GM18508 (cell line): Measurements from ENCODE around the gene SLC66A1.
"Not testable (repeated sequence)": the region's sequence is repeated elsewhere in the genome, so short reads cannot be mapped to it uniquely, and the experiment has no call there.

Experiments
- ATAC-seq: cut with Tn5 transposase; IDR thresholded peaks from one replicate; pipeline ENCODE4 v1.9.1; 2021; ENCODE audit warnings: moderate number of reproducible peaks; ENCODE audit not compliant: insufficient read depth, unreplicated experiment

Gene SLC66A1

DNA sequence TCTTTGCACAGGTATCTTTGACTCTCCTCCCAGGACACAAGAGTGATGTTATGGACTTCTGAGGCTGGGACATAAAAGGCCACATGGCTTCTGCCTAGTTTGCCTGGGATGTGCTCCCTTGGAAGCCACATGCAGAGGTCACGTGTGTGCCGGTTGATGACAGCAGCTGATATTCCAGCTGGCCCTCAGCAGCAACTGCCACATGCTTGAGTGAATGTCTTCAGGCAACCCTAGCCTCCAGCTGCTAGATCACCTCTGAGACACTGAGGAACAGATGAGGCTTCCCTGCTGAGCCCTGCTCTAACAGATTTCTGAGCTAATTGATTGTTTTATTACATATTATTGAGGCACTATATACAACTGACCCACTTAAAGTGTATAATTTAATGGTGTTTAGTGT is 11.9 kb upstream of the SLC66A1 start:
- ATAC-seq: no peak

DNA sequence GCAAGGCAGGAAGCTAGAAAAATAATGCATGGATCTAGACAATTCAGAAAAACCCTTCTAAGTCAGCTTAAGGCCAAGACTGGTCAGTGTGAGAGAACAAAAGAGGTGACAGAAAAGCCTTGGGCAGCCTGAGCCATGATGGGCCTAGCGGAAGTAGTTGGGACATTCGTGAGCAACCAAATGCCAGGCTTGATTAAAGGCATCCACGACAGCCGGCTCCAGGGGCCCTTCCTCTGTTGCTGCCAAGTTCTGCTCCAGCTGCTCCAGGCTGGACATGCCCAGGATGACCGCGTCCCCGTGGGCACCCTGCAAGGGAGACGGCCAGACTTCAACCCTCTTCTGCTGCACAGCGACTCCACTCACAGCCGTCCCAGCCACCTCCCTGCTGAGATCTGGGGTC is 8.0 kb upstream of the SLC66A1 start:
- not testable (repeated sequence) for ATAC-seq

DNA sequence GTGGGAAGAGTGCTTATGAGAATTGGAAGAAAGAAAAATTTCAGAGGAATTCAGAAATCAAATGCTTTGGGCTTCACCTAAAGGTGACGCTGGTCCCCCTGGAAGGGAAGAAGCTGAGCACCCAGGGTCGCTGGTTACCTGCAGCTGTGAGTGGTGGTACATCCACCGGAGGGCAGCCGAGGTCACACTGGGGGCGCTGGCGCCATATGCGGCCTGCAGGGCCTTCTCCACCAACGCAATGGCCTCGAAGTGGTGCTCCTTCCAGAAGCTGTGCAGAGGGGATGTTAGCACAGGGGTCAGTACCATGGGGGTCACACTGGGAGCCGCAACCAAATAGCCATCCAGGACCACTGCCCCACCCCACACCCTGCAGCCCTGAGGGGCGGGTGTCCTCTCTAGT is 6.2 kb upstream of the SLC66A1 start:
- no peak for ATAC-seq

DNA sequence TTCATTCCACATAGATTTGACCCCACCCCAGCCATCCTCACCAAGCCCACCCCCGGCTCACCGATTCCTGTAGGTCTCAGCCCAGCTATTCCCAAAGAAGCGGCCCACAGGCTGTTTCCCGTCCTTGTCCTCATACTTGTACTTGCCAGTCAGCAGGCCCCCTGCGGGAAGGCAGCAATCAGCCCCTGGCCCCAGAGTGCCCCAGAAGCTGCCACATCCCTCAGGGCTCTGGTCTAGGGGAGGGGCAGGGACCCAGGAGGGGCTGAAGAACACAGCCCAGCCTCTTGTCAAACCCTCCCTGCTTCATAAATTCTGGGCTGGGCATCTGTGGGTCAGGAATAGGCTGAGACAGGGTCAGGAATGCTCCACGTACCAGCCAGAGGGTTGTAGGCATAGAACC is 5.2 kb upstream of the SLC66A1 start:
- ATAC-seq: no peak

DNA sequence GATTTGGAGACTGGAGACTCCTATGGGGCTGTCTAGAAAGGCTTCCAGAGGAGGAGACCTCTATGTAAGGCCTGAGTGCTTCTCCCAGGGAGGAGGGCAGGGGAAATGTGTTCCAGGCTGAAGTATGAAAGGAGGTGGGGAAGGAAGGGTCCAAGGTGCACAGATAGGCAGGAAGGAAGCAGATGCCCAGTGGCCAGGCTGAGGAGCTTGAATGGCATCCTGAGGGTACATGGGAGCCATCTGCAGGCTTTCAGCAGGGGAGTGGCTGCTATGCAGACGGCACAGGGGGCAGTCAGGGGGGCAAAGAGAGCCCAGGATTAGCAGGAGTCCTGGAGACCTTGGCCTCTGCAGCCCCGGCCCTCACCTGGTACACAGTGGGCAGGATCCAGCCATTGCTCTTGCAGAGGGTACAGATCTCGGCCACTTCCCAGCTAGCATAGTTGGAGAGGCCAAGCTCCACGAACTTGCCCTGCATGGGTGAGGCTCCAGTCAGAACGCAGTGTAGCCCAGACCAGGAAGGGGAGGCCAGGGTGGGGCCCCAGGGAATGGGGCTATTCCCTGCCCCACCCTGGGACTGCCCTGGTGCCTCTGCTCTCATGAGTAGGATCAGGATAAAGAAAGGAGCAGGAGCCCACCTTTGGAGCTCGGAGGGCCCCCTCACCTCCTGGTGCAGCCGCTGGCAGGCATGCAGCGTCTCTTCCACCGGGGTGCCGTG is 4.2 kb upstream of the SLC66A1 start:
- ATAC-seq: no peak

DNA sequence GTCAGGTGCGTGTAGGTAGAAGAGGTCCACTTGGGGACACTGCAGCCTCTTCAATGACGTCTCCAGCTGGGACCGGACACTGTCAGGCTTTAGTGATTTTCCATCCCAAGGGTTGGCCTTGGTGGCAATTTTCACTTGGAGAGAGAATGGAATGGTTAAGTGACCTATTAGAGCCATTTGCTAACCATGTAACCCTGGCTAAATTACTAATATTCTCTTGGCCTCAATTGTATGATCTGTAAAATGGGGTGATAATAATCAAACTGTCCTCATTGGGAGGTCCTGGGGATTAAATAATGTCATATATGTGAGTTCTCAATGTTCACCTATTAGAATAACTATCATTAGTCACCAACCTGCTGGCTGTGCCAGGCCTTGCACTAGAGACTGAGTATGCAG is 3.6 kb upstream of the SLC66A1 start:
- ATAC-seq: no peak

DNA sequence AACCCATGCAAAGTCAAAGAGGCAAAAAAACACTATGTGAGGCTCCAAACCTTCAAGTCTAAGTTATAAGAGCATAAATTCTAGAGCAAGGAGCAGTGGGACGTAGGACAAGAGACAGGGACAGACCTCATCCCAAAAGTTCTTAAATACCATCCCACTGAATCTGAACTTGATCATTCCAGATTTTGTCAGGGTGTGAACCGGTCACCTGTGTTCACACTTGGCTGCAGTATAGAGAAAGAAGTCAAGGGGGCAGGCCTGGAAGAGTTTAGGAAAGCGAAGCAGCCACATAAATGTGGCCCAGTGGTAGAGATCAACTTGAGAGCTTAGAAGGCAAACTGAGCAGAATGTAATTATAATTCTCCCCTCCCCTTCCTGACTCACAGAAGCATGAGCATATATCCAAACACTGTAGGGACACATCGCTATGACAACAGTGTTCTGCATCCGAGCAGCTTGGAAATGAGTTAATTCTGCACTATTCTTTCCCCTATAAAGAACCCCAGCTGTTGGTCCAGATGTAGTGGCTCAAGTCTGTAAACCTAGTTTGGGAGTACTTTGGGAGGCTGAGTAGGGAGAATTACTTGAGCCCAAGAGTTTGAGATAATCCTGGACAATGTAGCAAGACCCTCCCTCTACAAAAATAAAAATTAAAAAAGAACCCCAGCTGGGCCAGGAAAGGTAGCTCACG is 2.9 kb upstream of the SLC66A1 start:
- no peak for ATAC-seq

DNA sequence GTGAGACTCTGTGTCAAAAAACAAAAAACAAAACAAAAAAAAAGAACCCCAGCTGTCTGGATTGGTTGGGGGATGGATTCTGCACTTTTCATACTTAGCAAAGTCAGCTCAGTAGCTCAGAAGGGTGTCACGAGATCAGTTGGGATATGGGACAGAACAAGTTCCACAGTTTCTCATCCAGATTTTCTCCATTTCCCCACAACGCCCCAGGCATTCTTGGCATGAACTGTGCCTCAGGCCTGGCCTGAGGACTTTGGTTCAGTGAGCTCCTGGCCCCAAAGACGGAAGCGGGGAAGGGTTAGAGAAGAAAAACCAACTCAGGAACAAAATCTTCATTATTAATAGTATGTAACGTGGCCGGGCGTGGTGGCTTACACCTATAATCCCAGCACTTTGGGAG is 2.1 kb upstream of the SLC66A1 start:
- ATAC-seq: no peak

DNA sequence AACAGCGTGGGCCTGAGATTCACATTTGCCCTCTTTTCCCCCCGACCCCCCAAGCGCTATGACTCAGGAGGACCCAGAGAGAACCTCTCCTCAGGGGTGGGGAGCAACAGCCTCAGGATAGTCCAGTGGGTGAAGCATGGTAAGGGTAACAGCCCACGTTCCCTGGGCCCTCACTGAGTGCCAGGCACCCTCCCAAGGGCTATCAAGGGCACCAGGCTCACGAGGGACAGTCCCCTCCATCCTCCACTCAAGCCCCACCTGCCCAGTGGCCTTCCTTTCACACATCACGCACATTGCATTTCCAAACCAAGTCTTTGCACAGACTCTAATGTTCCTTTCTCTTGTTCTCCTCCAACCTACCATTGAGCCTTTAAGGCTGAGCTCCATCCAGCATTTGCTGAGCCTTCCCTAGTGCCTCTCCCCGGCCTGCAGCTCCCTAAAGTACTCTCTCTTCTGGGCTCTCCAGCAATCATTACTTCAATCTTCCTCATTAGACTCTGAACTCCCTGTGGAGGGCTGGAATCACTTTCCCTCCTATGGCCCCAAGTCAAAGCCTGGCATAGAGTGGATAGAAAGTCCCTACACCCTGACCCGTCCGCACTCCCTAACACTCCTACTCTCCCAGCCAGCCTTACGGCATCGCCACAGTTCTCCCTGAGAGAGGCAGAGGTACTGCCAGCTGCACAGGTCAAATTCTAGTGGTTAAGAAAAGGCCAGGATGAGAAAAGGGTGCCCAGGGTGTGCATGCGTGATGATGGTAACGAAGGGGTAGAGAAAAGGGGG is 1.2 kb upstream of the SLC66A1 start:
- no peak for ATAC-seq

DNA sequence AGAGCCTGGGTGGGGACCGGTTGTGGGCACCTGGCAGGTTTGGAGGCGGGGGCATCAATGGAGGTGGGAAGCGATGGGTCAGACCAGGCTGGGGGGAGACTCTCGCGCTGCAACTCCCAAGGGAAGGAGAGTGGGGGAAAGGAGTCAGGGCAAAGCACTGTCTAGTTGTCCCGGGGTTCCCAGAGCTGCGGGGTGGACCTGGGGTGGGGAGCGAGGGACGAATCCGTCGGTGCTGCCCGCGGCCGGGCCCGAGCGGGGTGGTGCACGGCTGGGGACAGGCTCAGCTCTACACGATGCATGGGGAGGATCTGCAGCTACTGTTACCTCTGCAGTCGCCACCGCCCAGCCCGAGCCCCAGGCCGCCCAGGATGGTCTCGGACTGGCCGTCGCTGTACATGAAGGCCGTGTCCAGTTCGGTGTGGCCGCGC is 609 bp upstream of the SLC66A1 start:
- ATAC-seq: no peak

DNA sequence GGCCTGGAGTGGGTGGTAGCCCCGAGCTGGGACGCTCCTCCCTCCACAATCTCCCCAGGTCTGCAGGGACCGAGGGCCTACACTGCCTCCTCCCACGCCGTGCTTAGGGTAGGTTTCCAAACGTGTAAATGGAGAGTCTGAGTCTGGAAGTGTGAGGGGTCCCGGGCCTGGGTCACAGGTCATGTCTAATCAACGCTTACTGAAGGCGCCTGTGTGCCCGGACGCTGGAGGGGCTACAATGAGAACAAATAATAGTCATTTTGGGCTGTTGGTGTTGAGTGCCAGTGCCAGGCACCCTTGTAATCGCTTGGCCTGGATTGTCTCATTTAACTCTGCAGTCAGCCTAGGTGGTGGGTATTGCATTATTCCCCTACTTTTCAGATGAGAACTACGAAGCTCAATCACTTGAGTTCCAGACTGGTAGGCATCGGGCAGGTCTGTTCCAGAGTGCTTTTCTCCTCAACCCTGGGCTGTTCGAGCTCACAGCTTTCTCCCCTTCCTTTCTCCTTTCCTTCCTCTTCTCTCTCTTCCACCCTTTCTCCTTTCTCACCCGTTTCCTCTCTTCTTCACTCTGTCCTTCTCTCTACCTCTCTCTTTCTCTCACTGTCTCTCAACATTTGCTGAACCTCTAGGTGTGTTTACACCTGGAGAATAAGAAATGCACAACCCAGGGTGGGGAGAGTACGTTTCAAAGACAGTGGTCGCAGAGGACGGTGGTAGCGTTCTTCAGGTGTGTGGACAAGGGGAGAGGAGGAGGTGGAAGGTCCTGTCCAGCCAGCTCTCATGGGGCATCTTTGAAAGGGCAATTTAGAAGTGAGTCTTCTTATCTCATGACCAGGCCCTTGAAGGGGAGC is 883 bp downstream of the SLC66A1 start:
- no peak for ATAC-seq

DNA sequence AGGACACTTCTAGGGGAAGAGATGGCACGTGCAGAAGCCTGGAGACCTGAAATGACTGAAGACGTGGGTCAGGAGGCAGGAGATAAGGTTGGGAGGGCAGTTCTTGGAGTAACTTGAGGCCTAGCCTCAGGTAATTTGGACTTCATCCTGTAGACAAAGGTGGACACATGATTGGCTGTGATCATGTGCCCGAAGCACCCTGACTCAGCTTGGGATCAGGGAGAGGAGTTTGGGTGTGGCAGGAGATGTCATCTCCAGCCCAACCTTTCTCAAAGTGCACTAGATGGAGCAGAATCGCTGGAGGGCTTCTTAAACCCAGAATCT is 1.5 kb downstream of the SLC66A1 start:
- ATAC-seq: no peak

DNA sequence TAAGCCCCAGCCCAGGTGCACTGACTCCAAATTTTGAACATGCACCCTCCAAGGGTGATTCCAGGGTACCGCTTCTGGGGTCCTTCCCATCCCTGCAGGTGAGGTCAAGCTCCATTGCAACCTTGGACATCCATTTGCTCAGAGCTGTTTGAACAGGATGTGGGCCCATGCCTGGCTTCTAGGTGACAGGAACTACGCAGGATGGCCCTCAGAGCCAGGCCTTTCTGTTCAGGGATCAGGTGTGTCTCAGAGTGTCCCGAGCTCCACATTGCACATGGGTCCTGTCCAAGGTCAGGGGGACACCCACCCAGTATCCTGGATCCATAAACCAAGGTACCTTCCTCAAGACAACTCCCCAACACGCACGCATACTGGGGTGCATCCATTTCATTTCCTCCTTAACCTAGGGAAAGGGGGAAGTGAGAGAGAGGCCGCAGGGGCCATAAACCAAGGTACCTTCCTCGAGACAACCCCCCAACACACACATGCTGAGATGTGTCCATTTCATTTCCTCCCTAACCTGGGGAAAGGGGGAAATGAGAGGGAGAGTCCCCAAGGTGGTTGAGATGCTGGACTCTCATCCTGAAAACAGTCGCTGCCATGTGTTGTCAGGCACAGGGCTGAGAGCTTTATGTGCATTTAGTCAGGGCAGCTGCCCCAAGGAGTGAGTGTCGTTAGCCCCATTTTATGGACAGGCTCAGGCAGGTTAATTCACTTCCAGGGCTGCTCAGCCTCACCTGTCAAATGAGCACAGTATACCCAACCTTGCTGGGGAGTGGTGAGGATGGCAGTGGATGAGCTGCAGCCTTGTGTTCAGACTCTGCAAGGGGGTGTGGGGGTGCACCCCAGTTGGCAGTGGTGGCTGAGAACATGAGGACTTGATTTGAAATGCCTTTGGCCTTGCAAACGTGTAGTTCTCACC is 2.1 kb downstream of the SLC66A1 start:
- ATAC-seq: no peak

DNA sequence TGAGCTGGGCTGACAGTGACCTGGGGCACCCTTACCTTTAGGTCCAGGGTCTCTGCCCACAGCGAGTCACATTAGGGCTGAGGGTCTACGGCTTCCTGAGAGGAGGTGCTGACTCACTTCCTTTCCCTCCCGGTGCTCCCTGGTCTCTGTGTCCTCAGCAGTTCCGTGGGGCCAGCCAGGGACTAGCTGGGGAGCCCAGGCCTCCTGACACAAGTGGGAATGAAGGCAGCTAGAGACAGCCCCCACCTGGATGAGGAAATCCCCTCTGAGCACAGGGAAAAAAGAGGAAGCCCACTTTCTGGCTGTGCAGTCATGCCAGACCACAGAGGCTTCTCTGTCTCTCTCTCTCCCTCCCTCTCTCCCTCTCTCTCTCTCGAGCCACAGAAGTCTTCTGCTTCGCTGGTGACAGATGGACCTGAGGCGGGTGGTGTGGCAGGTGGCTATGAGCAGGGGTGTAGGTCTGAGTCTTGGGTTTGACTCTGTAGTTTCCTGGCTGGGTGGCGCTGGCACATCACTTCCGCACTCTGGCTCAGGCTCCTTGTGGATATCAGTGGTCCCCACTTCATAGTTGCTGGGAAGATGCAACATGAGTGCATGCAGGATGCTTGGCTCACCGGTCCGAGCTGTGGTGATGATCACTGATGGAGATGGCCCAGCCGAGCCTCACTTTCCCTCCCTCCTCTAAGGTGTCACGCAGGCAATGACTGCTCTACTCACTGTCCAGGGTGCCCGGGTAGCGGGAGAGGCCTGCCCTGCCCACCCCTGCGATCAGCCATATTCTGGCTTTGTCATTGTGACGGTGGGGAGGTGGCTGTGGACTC is 3.5 kb downstream of the SLC66A1 start:
- ATAC-seq: no peak

DNA sequence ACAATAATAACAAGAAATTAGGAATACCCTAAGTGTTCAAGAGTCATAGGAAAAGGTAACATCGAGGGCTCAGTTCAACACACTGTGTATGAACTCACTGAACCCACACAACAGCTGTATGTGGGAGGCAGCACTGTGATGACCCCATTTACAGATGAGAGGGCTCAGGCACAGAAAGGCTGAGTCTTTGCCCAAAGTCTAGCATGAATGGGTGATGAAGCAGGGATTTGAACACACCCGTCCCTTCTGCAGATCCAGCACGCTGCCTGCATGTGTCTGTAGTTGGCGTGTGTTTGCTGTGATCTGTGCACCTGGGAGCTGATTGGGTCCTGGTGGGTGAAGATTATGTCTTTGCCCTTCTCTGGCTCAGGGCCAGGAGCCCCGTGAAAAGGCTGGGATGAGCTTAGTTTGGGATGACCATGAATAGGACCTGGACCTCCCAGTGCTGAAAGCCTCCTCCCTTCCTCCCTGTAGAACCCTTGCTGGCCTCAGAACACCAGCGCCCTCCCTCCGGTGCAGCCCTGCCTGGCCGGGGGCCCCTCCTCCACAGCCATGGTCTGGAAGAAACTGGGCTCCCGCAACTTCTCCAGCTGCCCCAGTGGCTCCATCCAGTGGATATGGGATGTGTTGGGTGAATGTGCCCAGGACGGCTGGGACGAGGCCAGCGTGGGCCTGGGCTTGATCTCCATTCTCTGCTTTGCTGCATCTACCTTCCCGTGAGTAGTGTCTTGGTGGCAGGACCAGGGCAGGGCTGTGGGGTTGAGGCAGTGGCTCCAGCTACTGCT is 5.2 kb downstream of the SLC66A1 start:
- no peak for ATAC-seq

DNA sequence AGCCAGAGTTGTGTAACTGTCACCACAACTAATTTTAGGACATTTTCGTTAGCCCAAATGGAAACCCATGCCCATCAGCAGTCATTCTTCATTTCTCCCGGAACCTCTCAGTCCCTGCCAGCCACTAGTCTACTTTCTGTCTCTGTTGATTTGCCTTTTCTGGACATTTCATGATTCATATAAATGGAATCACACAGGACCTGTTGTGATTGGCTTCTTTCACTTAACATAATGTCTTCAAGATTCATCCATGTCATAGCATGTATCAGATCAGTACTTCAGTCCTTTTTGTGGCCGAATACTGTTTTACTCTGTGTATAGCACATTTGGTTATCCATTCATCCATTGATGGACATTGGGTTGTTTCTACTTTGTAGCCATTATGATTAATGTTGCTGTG is 7.1 kb downstream of the SLC66A1 start:
- ATAC-seq: no peak

DNA sequence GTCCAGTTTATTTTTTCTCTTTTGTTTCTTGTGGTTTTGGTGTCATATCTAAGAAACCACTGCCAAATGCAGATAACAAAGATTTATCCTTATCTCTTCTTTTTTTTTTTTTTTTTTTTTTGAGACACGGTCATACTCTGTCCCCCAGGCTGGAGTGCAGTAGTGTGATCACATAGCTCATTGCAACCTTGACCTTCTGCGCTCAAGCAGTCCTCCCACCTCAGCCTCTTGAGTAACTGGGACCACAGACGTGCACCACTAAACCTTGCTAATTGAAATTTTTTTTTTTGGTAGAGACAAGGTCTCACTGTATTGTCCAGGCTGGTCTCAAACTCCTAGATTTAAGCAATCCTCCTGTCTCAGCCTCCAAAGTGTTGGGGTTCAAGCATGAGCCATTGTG is 8.9 kb downstream of the SLC66A1 start:
- ATAC-seq: no peak

DNA sequence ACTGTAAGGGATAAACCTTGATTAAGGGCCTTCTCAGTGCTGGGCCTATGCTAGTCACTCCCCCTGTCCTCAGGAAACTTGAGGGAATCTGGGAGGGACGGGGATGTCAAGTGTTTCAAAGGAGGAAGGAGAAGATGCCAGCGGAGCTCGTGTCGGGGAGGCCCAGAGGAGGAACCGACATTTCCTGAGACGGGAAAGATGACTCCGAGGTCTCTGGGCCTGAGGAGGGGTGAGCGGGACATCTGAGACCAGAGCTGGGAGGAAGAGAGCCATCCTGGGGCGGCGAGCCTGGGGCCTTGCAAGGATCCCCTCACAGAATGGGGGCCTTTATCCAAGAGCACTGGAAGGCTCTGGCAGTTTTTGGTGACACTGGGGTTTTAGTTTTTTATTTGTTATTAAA is 10.4 kb downstream of the SLC66A1 start:
- no peak for ATAC-seq
